CD4-positive, alpha-beta memory T cell (primary cell): ENCODE results near the gene IGSF1. TPM values are rescaled to one million over a fixed set of nuclear protein-coding genes. Genes with fewer than 3 reads are reported as not detected.

Experiments
- CTCF ChIA-PET: fragments of 350-600 bp; sonication (Branson Sonifier 250); formaldehyde crosslinking; loops from one replicate; lab custom pipeline; 2021; ENCODE audit warnings: inconsistent platforms; ENCODE audit not compliant: partially characterized antibody; lab: Charles Lee
- POLR2A ChIA-PET: fragments of 350-600 bp; sonication (Branson Sonifier 250); formaldehyde crosslinking; loops from one replicate; lab custom pipeline; 2021; ENCODE audit not compliant: partially characterized antibody; lab: Charles Lee
- DNase-seq, 5 donors: peaks; one replicate each; pipeline versions ENCODE4 v3.0.0 to v3.0.0-alpha.2; 2020 to 2022; ENCODE audit warnings: mixed read lengths in 1 of 5
- H3K27ac ChIP-seq: one replicate; pipeline ENCODE4 v1.7.0; 2013; ENCODE audit warnings: low read depth, low read length
- H3K27me3 ChIP-seq: 2 replicates; pipeline ENCODE4 v1.7.0; 2013; ENCODE audit warnings: mild to moderate bottlenecking, low read length, moderate library complexity; ENCODE audit not compliant: insufficient read depth
- H3K36me3 ChIP-seq: 2 replicates; pipeline ENCODE4 v1.7.0; 2013; ENCODE audit warnings: mild to moderate bottlenecking, low read length, moderate library complexity; ENCODE audit not compliant: insufficient read depth
- H3K4me1 ChIP-seq: 2 replicates; pipeline ENCODE4 v1.7.0; 2013; ENCODE audit warnings: mild to moderate bottlenecking, low read length, moderate library complexity; ENCODE audit not compliant: insufficient read depth
- H3K4me3 ChIP-seq, 2 donors: one replicate each; pipeline ENCODE4 v1.7.0; 2013; ENCODE audit warnings: low read length in 2 of 2, mild to moderate bottlenecking in 1 of 2
- H3K9me3 ChIP-seq, 2 donors: one replicate each; pipeline ENCODE4 v1.7.0; 2013; ENCODE audit warnings: low read length in 2 of 2, control low read depth in 1 of 2; ENCODE audit not compliant: control insufficient read depth in 1 of 2
- H3K27ac Mint-ChIP-seq, 7 donors: one replicate each; pipeline ENCODE4 v1.8.0; 2020 to 2021; ENCODE audit warnings: mixed read lengths in 7 of 7, mild to moderate bottlenecking in 6 of 7, inconsistent platforms in 3 of 7, moderate library complexity in 3 of 7
- H3K27me3 Mint-ChIP-seq, 2 donors: one replicate each; pipeline ENCODE4 v1.8.0; 2020 to 2021; ENCODE audit warnings: mixed read lengths in 2 of 2
- H3K36me3 Mint-ChIP-seq, 2 donors: one replicate each; pipeline ENCODE4 v1.8.0; 2020 to 2021; ENCODE audit warnings: mixed read lengths in 2 of 2, inconsistent platforms in 1 of 2, mild to moderate bottlenecking in 1 of 2
- H3K4me1 Mint-ChIP-seq, 4 donors: one replicate each; pipeline ENCODE4 v1.8.0; 2020 to 2021; ENCODE audit warnings: mixed read lengths in 4 of 4, mild to moderate bottlenecking in 1 of 4
- H3K4me3 Mint-ChIP-seq, 8 donors: one replicate each; pipeline ENCODE4 v1.8.0; 2020 to 2021; ENCODE audit warnings: mixed read lengths in 8 of 8, mild to moderate bottlenecking in 7 of 8, moderate library complexity in 6 of 8, inconsistent platforms in 3 of 8
- H3K9me3 Mint-ChIP-seq, 8 donors: one replicate each; pipeline ENCODE4 v1.8.0; 2020 to 2021; ENCODE audit warnings: mixed read lengths in 8 of 8, mild to moderate bottlenecking in 5 of 8, inconsistent platforms in 3 of 8, moderate library complexity in 1 of 8
- intact Hi-C: fragments of 100-400 bp; cut with micrococcal nuclease; formaldehyde crosslinking; loops from one replicate; pipeline ENCODE4 v1.15.1; 2023
- polyA plus RNA-seq, 2 donors: library from polyadenylated mRNA; unstranded; fragments of 300-500 nt; fragmentation: Illumina TruSeq; gene quantifications; one replicate each; pipeline ENCODE4 v1.2.3, GENCODE V29; 2021
- total RNA-seq, 2 experiments: library from RNA; stranded (reverse); gene quantifications; one replicate each; pipeline ENCODE4 v1.2.3, GENCODE V29; 2021

The IGSF1 gene
- total and polyA plus RNA-seq, 4 experiments from 2014 or later, result not detected

- H3K4me1 Mint-ChIP-seq, result no peaks in the 10 kb centered on the region
- no peak overlapping the region for H3K27ac ChIP-seq
- H3K36me3 Mint-ChIP-seq, result no peaks in the 10 kb centered on the region
- no peak overlapping the region for H3K4me3 ChIP-seq
- intact Hi-C loops, result no loop called here
- POLR2A ChIA-PET, result no interaction called here
- CTCF ChIA-PET, result no interaction called here
- H3K9me3 Mint-ChIP-seq, result peaks cover 0 to 4% (median 0%) of the 10 kb centered on the region in 8 donors
- DNase-seq, result no peak
- no peaks in the 10 kb centered on the region for H3K27me3 ChIP-seq
- H3K4me1 ChIP-seq, result no peaks in the 10 kb centered on the region
- H3K9me3 ChIP-seq, result no peaks in the 10 kb centered on the region
- no peaks in the 10 kb centered on the region for H3K36me3 ChIP-seq
- H3K27me3 Mint-ChIP-seq, result peaks cover 1% of the 10 kb centered on the region in 2 donors
- H3K4me3 Mint-ChIP-seq, result no peak overlapping the region
- H3K27ac Mint-ChIP-seq, result no peak overlapping the region
Observed at GRCh38 chrX:131308980-131309379, 19.9 kb upstream of the IGSF1 start.

GRCh38 chrX:131306601-131307000 lies 17.5 kb upstream of the IGSF1 start:
- ChIA-PET POLR2A (no interaction called here), CTCF (no interaction called here)
- Mint-ChIP-seq H3K9me3 (peaks cover 0 to 4% (median 0%) of the 10 kb centered on the region in 8 donors), H3K27ac (no peak overlapping the region), H3K4me3 (no peak overlapping the region), H3K4me1 (no peaks in the 10 kb centered on the region), H3K27me3 (peaks cover 1% of the 10 kb centered on the region in 2 donors), H3K36me3 (no peaks in the 10 kb centered on the region)
- DNase-seq, result no peak
- Histone ChIP-seq H3K36me3 (no peaks in the 10 kb centered on the region), H3K4me3 (no peak overlapping the region), H3K9me3 (no peaks in the 10 kb centered on the region), H3K27me3 (no peaks in the 10 kb centered on the region), H3K27ac (no peak overlapping the region), H3K4me1 (no peaks in the 10 kb centered on the region)
- intact Hi-C loops, result no loop called here

- DNase-seq, result no peak
- peaks cover 0 to 2% (median 0%) of the 10 kb centered on the region in 8 donors for H3K9me3 Mint-ChIP-seq
- no peaks in the 10 kb centered on the region for H3K36me3 ChIP-seq
- no peak overlapping the region for H3K27ac ChIP-seq
- no peaks in the 10 kb centered on the region for H3K27me3 ChIP-seq
- H3K9me3 ChIP-seq, result no peaks in the 10 kb centered on the region
- ChIA-PET CTCF (no interaction called here), POLR2A (no interaction called here)
- H3K36me3 Mint-ChIP-seq, result no peaks in the 10 kb centered on the region
- peaks cover 1% of the 10 kb centered on the region in 2 donors for H3K27me3 Mint-ChIP-seq
- H3K27ac Mint-ChIP-seq, result no peak overlapping the region
- no peak overlapping the region for H3K4me3 Mint-ChIP-seq
- H3K4me3 ChIP-seq, result no peak overlapping the region
- H3K4me1 ChIP-seq, result no peaks in the 10 kb centered on the region
- intact Hi-C loops, result no loop called here
- H3K4me1 Mint-ChIP-seq, result no peaks in the 10 kb centered on the region
Observed at GRCh38 chrX:131305926-131306325, 16.8 kb upstream of the IGSF1 start.

DNA sequence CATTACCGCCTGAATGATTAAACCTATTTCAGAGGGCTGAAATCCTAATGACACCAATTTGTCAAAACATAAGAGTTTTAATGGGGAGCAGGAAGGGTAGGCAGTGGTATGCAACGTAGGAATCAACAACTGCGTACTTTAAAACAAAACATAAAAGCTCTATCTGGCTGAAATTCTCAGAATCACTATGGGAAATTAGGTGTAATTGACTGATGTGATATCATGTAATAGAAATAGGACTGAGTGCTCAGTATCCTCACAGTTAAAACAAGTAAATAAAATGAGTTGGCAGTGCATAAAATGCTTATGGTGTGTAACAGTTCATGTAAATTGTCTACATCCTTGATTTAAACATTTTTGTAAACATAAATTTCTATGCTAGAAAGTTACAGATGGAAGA lies 13.6 kb upstream of the IGSF1 start:
- CTCF ChIA-PET, result no interaction called here
- H3K4me3 Mint-ChIP-seq, result no peak overlapping the region
- intact Hi-C loops, result no loop called here

GRCh38 chrX:131301155-131301554 lies 12.0 kb upstream of the IGSF1 start:
- Mint-ChIP-seq H3K27me3 (peaks cover 0 to 1% of the 10 kb centered on the region in 2 donors), H3K4me1 (no peaks in the 10 kb centered on the region), H3K27ac (no peak overlapping the region), H3K9me3 (no peaks in the 10 kb centered on the region), H3K36me3 (no peaks in the 10 kb centered on the region), H3K4me3 (no peak overlapping the region)
- CTCF ChIA-PET, result no interaction called here
- intact Hi-C loops, result no loop called here
- no peak for DNase-seq
- Histone ChIP-seq H3K27ac (no peak overlapping the region), H3K4me1 (no peaks in the 10 kb centered on the region), H3K4me3 (no peak overlapping the region), H3K36me3 (no peaks in the 10 kb centered on the region), H3K27me3 (no peaks in the 10 kb centered on the region), H3K9me3 (no peaks in the 10 kb centered on the region)
- POLR2A ChIA-PET, result no interaction called here

More for the DNA sequence above, 13.6 kb upstream of the IGSF1 start:
- Histone ChIP-seq H3K4me3 (no peak overlapping the region), H3K36me3 (no peaks in the 10 kb centered on the region), H3K27me3 (no peaks in the 10 kb centered on the region), H3K27ac (no peak overlapping the region), H3K4me1 (no peaks in the 10 kb centered on the region), H3K9me3 (no peaks in the 10 kb centered on the region)
- DNase-seq, result no peak
- Mint-ChIP-seq H3K9me3 (no peaks in the 10 kb centered on the region), H3K27ac (no peak overlapping the region), H3K27me3 (peaks cover 0 to 1% of the 10 kb centered on the region in 2 donors), H3K4me1 (no peaks in the 10 kb centered on the region), H3K36me3 (no peaks in the 10 kb centered on the region)
- POLR2A ChIA-PET, result no interaction called here

DNA sequence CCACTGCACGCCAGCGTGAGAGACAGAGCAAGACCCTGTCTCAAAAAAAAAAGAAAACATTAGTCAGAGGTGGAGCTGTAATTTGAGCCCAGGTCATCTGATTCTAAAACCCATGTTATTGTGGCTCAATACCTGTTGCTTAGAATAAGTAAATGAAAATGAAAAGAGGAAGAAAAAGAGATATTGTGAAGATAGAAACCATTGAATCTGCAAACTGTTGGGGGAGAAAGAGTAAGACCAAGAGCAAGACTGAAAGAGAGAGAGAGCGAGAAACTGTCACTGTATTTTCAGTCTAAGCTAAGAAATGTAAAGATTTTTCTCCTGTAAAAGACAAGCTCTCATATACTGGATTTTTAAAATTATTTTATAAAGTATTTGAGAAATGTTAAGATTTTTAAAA lies 9.7 kb upstream of the IGSF1 start:
- intact Hi-C loops, result no loop called here
- H3K9me3 ChIP-seq, result no peaks in the 10 kb centered on the region
- H3K27me3 Mint-ChIP-seq, result peaks cover 1 to 4% of the 10 kb centered on the region in 2 donors
- H3K4me1 Mint-ChIP-seq, result no peaks in the 10 kb centered on the region
- DNase-seq, result no peak
- no peaks in the 10 kb centered on the region for H3K4me1 ChIP-seq
- H3K27ac ChIP-seq, result no peak overlapping the region
- no peaks in the 10 kb centered on the region for H3K27me3 ChIP-seq
- H3K4me3 ChIP-seq, result no peak overlapping the region
- no peak overlapping the region for H3K4me3 Mint-ChIP-seq
- H3K36me3 ChIP-seq, result no peaks in the 10 kb centered on the region
- ChIA-PET POLR2A (no interaction called here), CTCF (no interaction called here)
- H3K9me3 Mint-ChIP-seq, result no peaks in the 10 kb centered on the region
- H3K36me3 Mint-ChIP-seq, result no peaks in the 10 kb centered on the region
- no peak overlapping the region for H3K27ac Mint-ChIP-seq

DNA sequence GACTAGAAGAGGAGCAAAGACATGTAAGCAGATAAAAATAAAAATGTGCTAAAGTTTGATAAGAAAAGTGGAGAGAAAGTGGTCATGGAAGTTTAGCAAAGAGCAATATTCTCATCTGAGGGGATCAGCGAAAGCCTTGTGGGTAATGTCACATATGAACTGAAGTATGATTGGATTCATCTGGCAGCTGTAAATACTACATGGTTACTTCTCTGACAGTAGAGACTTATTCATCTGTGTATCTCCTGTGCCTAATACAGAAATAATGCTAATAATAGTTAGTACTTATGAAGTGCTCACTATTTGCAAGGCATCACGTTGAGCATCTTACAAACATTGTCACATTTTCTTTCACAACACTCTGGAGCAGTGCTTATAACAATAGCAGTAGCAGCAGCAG lies 8.9 kb upstream of the IGSF1 start:
- Mint-ChIP-seq H3K9me3 (no peaks in the 10 kb centered on the region), H3K4me1 (no peaks in the 10 kb centered on the region), H3K36me3 (no peaks in the 10 kb centered on the region), H3K27ac (no peak overlapping the region), H3K27me3 (peaks cover 1 to 4% of the 10 kb centered on the region in 2 donors), H3K4me3 (no peak overlapping the region)
- no peak for DNase-seq
- no peaks in the 10 kb centered on the region for H3K27me3 ChIP-seq
- no peak overlapping the region for H3K4me3 ChIP-seq
- CTCF ChIA-PET, result no interaction called here
- intact Hi-C loops, result no loop called here
- H3K27ac ChIP-seq, result no peak overlapping the region
- H3K4me1 ChIP-seq, result no peaks in the 10 kb centered on the region
- H3K9me3 ChIP-seq, result no peaks in the 10 kb centered on the region
- POLR2A ChIA-PET, result no interaction called here
- H3K36me3 ChIP-seq, result no peaks in the 10 kb centered on the region

- H3K36me3 Mint-ChIP-seq, result no peaks in the 10 kb centered on the region
- ChIA-PET CTCF (no interaction called here), POLR2A (no interaction called here)
- H3K4me1 Mint-ChIP-seq, result no peaks in the 10 kb centered on the region
- intact Hi-C loops, result no loop called here
- no peak overlapping the region for H3K4me3 Mint-ChIP-seq
- no peak overlapping the region for H3K27ac Mint-ChIP-seq
- Histone ChIP-seq H3K27ac (no peak overlapping the region), H3K9me3 (no peaks in the 10 kb centered on the region), H3K36me3 (no peaks in the 10 kb centered on the region), H3K4me1 (no peaks in the 10 kb centered on the region), H3K4me3 (no peak overlapping the region), H3K27me3 (no peaks in the 10 kb centered on the region)
- H3K27me3 Mint-ChIP-seq, result peaks cover under 1 to 8% of the 10 kb centered on the region in 2 donors
- DNase-seq, result no peak
- H3K9me3 Mint-ChIP-seq, result no peaks in the 10 kb centered on the region
Observed at GRCh38 chrX:131289527-131289926, 421 bp upstream of the IGSF1 start.
